ENCODE data around the gene CRYGD.
"Not testable (repeated sequence)": the region's sequence is repeated elsewhere in the genome, so short reads cannot be mapped to it uniquely, and the experiment has no call there.

CRYGD gene

DNA sequence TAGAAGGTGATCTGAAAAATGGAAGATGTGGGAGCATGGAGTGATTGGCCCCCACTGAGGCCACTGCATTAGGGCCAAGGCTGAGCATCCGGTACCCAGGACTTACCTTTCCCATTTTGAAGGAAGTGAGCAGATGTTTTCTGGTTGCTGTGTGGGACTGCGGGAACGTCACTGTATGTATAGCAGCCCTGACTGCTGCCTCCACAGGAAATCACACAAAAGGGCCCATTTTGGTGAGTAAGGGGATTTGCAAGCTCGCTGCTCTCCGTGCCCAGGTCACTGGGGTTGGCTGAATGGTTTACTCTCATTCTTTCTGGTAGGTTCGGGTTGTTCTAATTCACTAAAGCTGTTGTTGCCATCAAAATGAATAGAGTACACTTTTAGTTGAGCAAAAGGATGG, 21.7 kb upstream of the CRYGD start, which contains the start of gene CRYGB:
Gene CRYGB (minus strand): TSS at position 153 of the 400 bp plus-strand sequence. CDS start 38 bp downstream, at position 115.
- no peak within 1 kb of the TSS for H3K27ac ChIP-seq (ENCODE audit: low read length)
- no peaks in the 10 kb centered on the region for H3K27me3 ChIP-seq (ENCODE audit: control insufficient read depth in 1 of 2, insufficient read depth in 2 of 2, low read length in 2 of 2)
- no peak within 1 kb of the TSS for H3K9ac ChIP-seq (ENCODE audit: low read length in 2 of 2)
- no peak within 1 kb of the TSS for H3K4me3 ChIP-seq (ENCODE audit: low read length in 2 of 2)
- no peaks in the 10 kb centered on the region for H3K9me3 ChIP-seq (ENCODE audit: control insufficient read depth in 2 of 2, low read length in 2 of 2)
- H3K4me1 ChIP-seq (ENCODE audit: control insufficient read depth, insufficient read depth, low read length) = no peaks in the 10 kb centered on the region
- no peaks in the 10 kb centered on the region for H3K36me3 ChIP-seq (ENCODE audit: control insufficient read depth in 2 of 2, insufficient read depth in 2 of 2, low read length in 2 of 2)

- Histone ChIP-seq H3K27ac (ENCODE audit: low read length) (no peak overlapping the region), H3K4me3 (ENCODE audit: low read length in 2 of 2) (no peak overlapping the region), H3K9ac (ENCODE audit: low read length in 2 of 2) (no peak overlapping the region), H3K36me3 (ENCODE audit: control insufficient read depth in 2 of 2, insufficient read depth in 2 of 2, low read length in 2 of 2) (no peaks in the 10 kb centered on the region), H3K27me3 (ENCODE audit: control insufficient read depth in 1 of 2, insufficient read depth in 2 of 2, low read length in 2 of 2) (no peaks in the 10 kb centered on the region), H3K4me1 (ENCODE audit: control insufficient read depth, insufficient read depth, low read length) (no peaks in the 10 kb centered on the region), H3K9me3 (ENCODE audit: control insufficient read depth in 2 of 2, low read length in 2 of 2) (no peaks in the 10 kb centered on the region)
These were observed 18.8 kb upstream of the CRYGD start for GRCh38 chr2:208142925-208143799.

- Histone ChIP-seq H3K4me3 (ENCODE audit: low read length in 2 of 2) (no peak overlapping the region), H3K9me3 (ENCODE audit: control insufficient read depth in 2 of 2, low read length in 2 of 2) (no peaks in the 10 kb centered on the region), H3K27me3 (ENCODE audit: control insufficient read depth in 1 of 2, insufficient read depth in 2 of 2, low read length in 2 of 2) (no peaks in the 10 kb centered on the region), H3K4me1 (ENCODE audit: control insufficient read depth, insufficient read depth, low read length) (no peaks in the 10 kb centered on the region), H3K36me3 (ENCODE audit: control insufficient read depth in 2 of 2, insufficient read depth in 2 of 2, low read length in 2 of 2) (no peaks in the 10 kb centered on the region), H3K9ac (ENCODE audit: low read length in 2 of 2) (no peak overlapping the region), H3K27ac (ENCODE audit: low read length) (no peak overlapping the region)
These were observed 18.1 kb upstream of the CRYGD start for GRCh38 chr2:208142240-208142924.

GRCh38 chr2:208139447-208139846, 15.1 kb upstream of the CRYGD start:
- Histone ChIP-seq H3K9ac (ENCODE audit: low read length in 2 of 2) (no peak overlapping the region), H3K4me1 (ENCODE audit: control insufficient read depth, insufficient read depth, low read length) (no peaks in the 10 kb centered on the region), H3K27ac (ENCODE audit: low read length) (no peak overlapping the region), H3K27me3 (ENCODE audit: control insufficient read depth in 1 of 2, insufficient read depth in 2 of 2, low read length in 2 of 2) (no peaks in the 10 kb centered on the region), H3K9me3 (ENCODE audit: control insufficient read depth in 2 of 2, low read length in 2 of 2) (no peaks in the 10 kb centered on the region), H3K36me3 (ENCODE audit: control insufficient read depth in 2 of 2, insufficient read depth in 2 of 2, low read length in 2 of 2) (no peaks in the 10 kb centered on the region), H3K4me3 (ENCODE audit: low read length in 2 of 2) (no peak overlapping the region)

GRCh38 chr2:208138334-208138733, 14.0 kb upstream of the CRYGD start:
- not testable (repeated sequence) for H3K4me3 ChIP-seq (ENCODE audit: low read length in 2 of 2); H3K27ac ChIP-seq (ENCODE audit: low read length); H3K4me1 ChIP-seq (ENCODE audit: control insufficient read depth, insufficient read depth, low read length); H3K9ac ChIP-seq (ENCODE audit: low read length in 2 of 2); H3K36me3 ChIP-seq (ENCODE audit: control insufficient read depth in 2 of 2, insufficient read depth in 2 of 2, low read length in 2 of 2); H3K9me3 ChIP-seq (ENCODE audit: control insufficient read depth in 2 of 2, low read length in 2 of 2); H3K27me3 ChIP-seq (ENCODE audit: control insufficient read depth in 1 of 2, insufficient read depth in 2 of 2, low read length in 2 of 2)

- Histone ChIP-seq H3K9me3 (ENCODE audit: control insufficient read depth in 2 of 2, low read length in 2 of 2) (no peaks in the 10 kb centered on the region), H3K9ac (ENCODE audit: low read length in 2 of 2) (no peak overlapping the region), H3K27me3 (ENCODE audit: control insufficient read depth in 1 of 2, insufficient read depth in 2 of 2, low read length in 2 of 2) (no peaks in the 10 kb centered on the region), H3K36me3 (ENCODE audit: control insufficient read depth in 2 of 2, insufficient read depth in 2 of 2, low read length in 2 of 2) (no peaks in the 10 kb centered on the region), H3K4me1 (ENCODE audit: control insufficient read depth, insufficient read depth, low read length) (no peaks in the 10 kb centered on the region), H3K27ac (ENCODE audit: low read length) (no peak overlapping the region), H3K4me3 (ENCODE audit: low read length in 2 of 2) (no peak overlapping the region)
These were observed 12.4 kb upstream of the CRYGD start for GRCh38 chr2:208136716-208137094.

DNA sequence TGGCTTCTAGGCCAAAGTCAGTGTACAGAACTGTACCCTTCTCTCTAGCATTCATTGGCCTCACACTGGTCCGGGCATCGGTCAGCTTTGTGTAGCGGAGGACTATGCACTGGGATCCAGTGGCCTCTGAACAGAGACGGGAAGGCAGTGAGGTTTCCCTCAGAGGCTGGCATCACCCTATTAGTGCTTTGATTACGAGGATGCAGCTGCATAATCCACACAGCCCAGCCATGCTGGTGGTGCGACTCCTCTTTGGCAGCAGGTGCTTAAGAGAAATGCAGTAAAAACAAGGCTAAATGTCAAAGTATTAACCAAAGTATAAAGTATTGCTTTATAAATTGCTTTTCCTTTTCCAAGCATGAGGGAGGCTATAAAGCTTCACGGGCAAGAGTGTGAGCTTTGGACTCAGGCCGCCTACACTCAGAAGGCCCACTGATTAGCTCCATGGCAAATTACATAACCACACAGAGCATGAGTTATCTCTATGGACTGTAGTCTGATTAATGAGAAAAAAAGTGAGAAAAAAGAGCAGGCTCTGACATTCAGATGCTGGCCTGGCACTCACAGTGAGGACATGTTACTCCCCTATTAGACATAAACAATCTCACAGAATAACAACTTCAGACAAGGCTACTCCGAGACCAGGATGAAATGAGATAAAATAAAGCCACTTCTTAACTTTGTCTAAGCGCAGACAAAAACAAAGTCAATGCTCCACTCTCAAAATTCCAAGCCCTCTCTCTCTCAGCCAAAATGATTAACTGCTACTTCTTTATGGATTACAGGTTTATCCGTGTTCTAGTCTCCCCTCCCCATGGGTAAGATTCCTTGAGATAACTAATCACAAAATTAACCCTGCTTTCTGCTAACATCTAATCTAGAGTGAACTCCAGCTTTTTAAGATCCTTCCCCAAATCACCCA, 11.7 kb upstream of the CRYGD start:
- no peak overlapping the region for H3K4me3 ChIP-seq (ENCODE audit: low read length in 2 of 2)
- no peak overlapping the region for H3K9ac ChIP-seq (ENCODE audit: low read length in 2 of 2)
- no peaks in the 10 kb centered on the region for H3K27me3 ChIP-seq (ENCODE audit: control insufficient read depth in 1 of 2, insufficient read depth in 2 of 2, low read length in 2 of 2)
- H3K4me1 ChIP-seq (ENCODE audit: control insufficient read depth, insufficient read depth, low read length) = no peaks in the 10 kb centered on the region
- no peaks in the 10 kb centered on the region for H3K36me3 ChIP-seq (ENCODE audit: control insufficient read depth in 2 of 2, insufficient read depth in 2 of 2, low read length in 2 of 2)
- H3K9me3 ChIP-seq (ENCODE audit: control insufficient read depth in 2 of 2, low read length in 2 of 2) = no peaks in the 10 kb centered on the region
- no peak overlapping the region for H3K27ac ChIP-seq (ENCODE audit: low read length)

GRCh38 chr2:208134928-208135586, 10.7 kb upstream of the CRYGD start:
- Histone ChIP-seq H3K9me3 (ENCODE audit: control insufficient read depth in 2 of 2, low read length in 2 of 2) (no peaks in the 10 kb centered on the region), H3K27ac (ENCODE audit: low read length) (no peak overlapping the region), H3K27me3 (ENCODE audit: control insufficient read depth in 1 of 2, insufficient read depth in 2 of 2, low read length in 2 of 2) (no peaks in the 10 kb centered on the region), H3K9ac (ENCODE audit: low read length in 2 of 2) (no peak overlapping the region), H3K4me1 (ENCODE audit: control insufficient read depth, insufficient read depth, low read length) (no peaks in the 10 kb centered on the region), H3K4me3 (ENCODE audit: low read length in 2 of 2) (no peak overlapping the region), H3K36me3 (ENCODE audit: control insufficient read depth in 2 of 2, insufficient read depth in 2 of 2, low read length in 2 of 2) (no peaks in the 10 kb centered on the region)

DNA sequence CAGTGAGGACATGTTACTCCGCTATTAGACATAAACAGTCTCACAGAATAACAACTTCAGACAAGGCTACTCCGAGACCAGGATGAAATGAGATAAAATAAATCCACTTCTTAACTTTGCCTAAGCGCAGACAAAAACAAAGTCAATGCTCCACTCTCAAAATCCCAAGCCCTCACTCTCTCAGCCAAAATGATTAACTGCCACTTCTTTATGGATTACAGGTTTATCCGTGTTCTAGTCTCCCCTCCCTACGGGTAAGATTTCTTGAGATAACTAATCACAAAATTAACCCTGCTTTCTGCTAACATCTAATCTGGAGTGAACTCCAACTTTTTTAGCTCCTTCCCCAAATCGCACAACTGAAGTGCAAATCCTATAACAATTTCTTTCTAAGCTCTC, 6.4 kb upstream of the CRYGD start:
- Histone ChIP-seq H3K4me1 (ENCODE audit: control insufficient read depth, insufficient read depth, low read length) (no peaks in the 10 kb centered on the region), H3K9ac (ENCODE audit: low read length in 2 of 2) (no peak overlapping the region), H3K27ac (ENCODE audit: low read length) (no peak overlapping the region), H3K36me3 (ENCODE audit: control insufficient read depth in 2 of 2, insufficient read depth in 2 of 2, low read length in 2 of 2) (no peaks in the 10 kb centered on the region), H3K9me3 (ENCODE audit: control insufficient read depth in 2 of 2, low read length in 2 of 2) (no peaks in the 10 kb centered on the region), H3K4me3 (ENCODE audit: low read length in 2 of 2) (no peak overlapping the region), H3K27me3 (ENCODE audit: control insufficient read depth in 1 of 2, insufficient read depth in 2 of 2, low read length in 2 of 2) (peaks cover 2% of the 10 kb centered on the region in 2 donors)

Data from stomach smooth muscle (tissue), 2 donors.